Memory B cell (primary cell): ENCODE results near the gene LAMA4.

Experiments used
- ATAC-seq: fragments of 150-1000 bp; cut with Tn5 transposase; 2 replicates; pipeline ENCODE4 v1.10.0; 2021; ENCODE audit warnings: low read depth, mild to moderate bottlenecking, moderate library complexity
- DNase-seq, 2 donors: peaks; one replicate each; pipeline ENCODE4 v3.0.0; 2022; ENCODE audit warnings: low spot score in 2 of 2
- H3K27ac Mint-ChIP-seq: one replicate; pipeline ENCODE4 v1.8.0; 2022; ENCODE audit warnings: mild to moderate bottlenecking, moderate library complexity, mixed read lengths
- H3K27me3 Mint-ChIP-seq: one replicate; pipeline ENCODE4 v1.8.0; 2022; ENCODE audit warnings: mixed read lengths
- H3K36me3 Mint-ChIP-seq: one replicate; pipeline ENCODE4 v1.8.0; 2022; ENCODE audit warnings: mild to moderate bottlenecking, mixed read lengths
- H3K4me1 Mint-ChIP-seq: one replicate; pipeline ENCODE4 v1.8.0; 2022; ENCODE audit warnings: mixed read lengths
- H3K4me3 Mint-ChIP-seq: one replicate; pipeline ENCODE4 v1.8.0; 2022; ENCODE audit warnings: mild to moderate bottlenecking, moderate library complexity, mixed read lengths
- H3K9me3 Mint-ChIP-seq: one replicate; pipeline ENCODE4 v1.8.0; 2022; ENCODE audit warnings: mixed read lengths

Gene LAMA4

DNA sequence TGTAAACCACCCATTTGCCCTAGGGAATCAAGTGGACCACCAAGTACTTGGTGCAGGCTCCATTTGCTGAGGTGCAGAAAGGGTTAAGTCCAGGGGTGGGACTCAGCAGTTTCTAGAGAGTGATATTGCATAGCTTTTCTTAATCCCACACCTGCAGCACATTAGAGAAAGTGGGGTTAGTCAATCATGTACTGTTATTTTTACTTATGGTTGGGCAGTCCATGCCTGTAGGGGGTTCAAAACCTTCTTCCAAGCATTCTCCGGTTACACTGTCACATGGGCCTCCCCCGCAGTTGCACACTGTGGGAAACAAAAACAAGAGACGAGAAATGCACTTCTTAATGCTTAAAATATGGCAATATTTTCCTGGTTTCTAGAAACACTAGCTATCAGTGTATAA, 65.5 kb downstream of the LAMA4 start:
- Mint-ChIP-seq H3K27me3 (peaks cover 13% of the 10 kb centered on the region), H3K27ac (no peak overlapping the region), H3K4me1 (peaks cover 2% of the 10 kb centered on the region), H3K36me3 (no peaks in the 10 kb centered on the region), H3K9me3 (no peaks in the 10 kb centered on the region), H3K4me3 (no peak overlapping the region)
- DNase-seq (no peak), ATAC-seq (no peak)

- no peak overlapping the region for H3K4me3 Mint-ChIP-seq
- ATAC-seq: no peak
Observed at GRCh38 chr6:112187736-112188135, 66.6 kb downstream of the LAMA4 start.

DNA sequence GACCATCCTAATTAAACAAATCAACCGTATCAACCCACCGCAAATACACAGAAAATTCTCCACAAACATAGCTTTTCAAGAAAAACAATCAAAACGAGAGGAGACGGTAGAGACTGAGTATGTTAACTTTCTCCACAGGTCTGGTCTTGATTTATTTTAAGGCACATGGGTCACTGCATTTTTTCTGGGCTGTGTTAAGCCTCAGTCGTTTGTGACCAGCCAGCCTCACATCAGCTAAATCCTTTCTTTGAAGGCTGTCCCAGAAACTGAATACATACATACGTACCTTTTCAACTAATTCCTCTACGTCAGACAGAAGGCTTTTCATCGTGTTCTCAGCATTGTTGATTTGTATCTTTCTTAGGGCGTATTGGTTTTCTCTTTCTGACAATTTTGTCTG, 69.4 kb downstream of the LAMA4 start:
- ATAC-seq (no peak), DNase-seq (no peak)
- Mint-ChIP-seq H3K27me3 (peaks cover 11% of the 10 kb centered on the region), H3K9me3 (no peaks in the 10 kb centered on the region), H3K36me3 (no peaks in the 10 kb centered on the region), H3K4me3 (no peak overlapping the region), H3K4me1 (peaks cover 2% of the 10 kb centered on the region), H3K27ac (no peak overlapping the region)

More at GRCh38 chr6:112187736-112188135, 66.6 kb downstream of the LAMA4 start:
- peaks cover 2% of the 10 kb centered on the region for H3K4me1 Mint-ChIP-seq
- H3K36me3 Mint-ChIP-seq: no peaks in the 10 kb centered on the region
- H3K9me3 Mint-ChIP-seq: no peaks in the 10 kb centered on the region
- no peak for DNase-seq
- no peak overlapping the region for H3K27ac Mint-ChIP-seq
- H3K27me3 Mint-ChIP-seq: peaks cover 10% of the 10 kb centered on the region

- ATAC-seq: no peak
- no peaks in the 10 kb centered on the region for H3K9me3 Mint-ChIP-seq
- H3K36me3 Mint-ChIP-seq: no peaks in the 10 kb centered on the region
- H3K27me3 Mint-ChIP-seq: peaks cover 16% of the 10 kb centered on the region
- no peak overlapping the region for H3K4me3 Mint-ChIP-seq
- no peak for DNase-seq
- H3K27ac Mint-ChIP-seq: no peak overlapping the region
- peaks cover 2% of the 10 kb centered on the region for H3K4me1 Mint-ChIP-seq
Observed at GRCh38 chr6:112183271-112183671, 71.1 kb downstream of the LAMA4 start.

DNA sequence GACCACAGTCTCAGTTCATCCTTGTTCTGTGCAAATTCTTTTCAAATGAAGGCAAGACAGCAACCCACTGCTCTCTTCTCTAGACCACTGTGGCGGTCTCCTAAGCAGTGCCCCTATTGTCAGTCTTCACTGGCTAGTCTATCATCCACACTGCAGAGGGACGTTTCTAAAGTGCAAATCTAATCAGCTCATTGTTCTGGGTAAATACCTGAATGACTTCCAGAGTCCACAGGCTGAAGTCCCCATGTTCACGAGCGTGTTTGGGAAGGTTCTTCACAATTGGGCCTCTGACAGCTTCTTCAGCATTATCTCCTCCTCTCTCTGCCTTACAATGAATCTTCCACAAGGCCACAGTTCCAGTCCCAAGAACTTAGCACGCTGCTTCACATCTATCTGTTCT, 73.2 kb downstream of the LAMA4 start:
- Mint-ChIP-seq H3K27me3 (peaks cover 8% of the 10 kb centered on the region), H3K9me3 (no peaks in the 10 kb centered on the region), H3K4me1 (no peaks in the 10 kb centered on the region), H3K4me3 (no peak overlapping the region), H3K27ac (no peak overlapping the region), H3K36me3 (no peaks in the 10 kb centered on the region)
- ATAC-seq (no peak), DNase-seq (no peak)

DNA sequence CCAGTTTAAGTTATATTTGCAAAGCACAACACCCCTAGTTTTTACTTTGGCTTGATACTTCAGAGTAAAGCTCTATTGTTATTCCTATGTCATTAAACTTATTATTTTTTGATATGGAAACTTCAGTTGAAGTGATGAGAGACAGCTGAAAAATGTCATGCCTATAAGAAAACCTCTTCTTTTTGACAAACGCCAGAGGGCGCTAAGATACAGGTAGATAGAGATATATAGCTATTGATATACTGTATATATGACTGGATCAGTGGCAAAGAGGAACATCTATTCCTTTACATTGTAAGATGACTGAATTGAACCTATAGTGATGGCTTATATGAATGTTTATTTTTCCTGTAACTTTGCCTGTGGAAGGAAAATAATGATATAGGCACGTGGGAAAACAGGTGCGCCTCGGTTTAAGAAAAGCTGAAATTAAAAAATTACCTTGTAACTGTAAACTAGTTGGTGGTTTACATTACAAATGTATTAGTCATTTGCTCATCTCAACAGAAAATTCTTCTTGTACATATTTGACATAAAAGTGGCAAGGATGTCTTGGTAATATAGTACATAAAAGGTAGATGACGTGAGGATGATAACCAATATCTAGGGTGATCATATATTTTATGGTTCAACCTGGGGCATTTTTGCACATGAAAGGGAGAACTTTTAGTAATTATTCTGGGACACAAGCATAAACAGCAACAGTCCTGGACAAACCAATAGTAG, 74.1 kb downstream of the LAMA4 start:
- H3K9me3 Mint-ChIP-seq: no peaks in the 10 kb centered on the region
- ATAC-seq: peak; percentile 71

GRCh38 chr6:112179631-112180030, 74.7 kb downstream of the LAMA4 start:
- Mint-ChIP-seq H3K27ac (no peak overlapping the region), H3K4me3 (no peak overlapping the region), H3K27me3 (peaks cover 6% of the 10 kb centered on the region), H3K9me3 (no peaks in the 10 kb centered on the region), H3K36me3 (no peaks in the 10 kb centered on the region), H3K4me1 (no peaks in the 10 kb centered on the region)
- DNase-seq: no peak
- no peak for ATAC-seq

More for the DNA sequence above, 74.1 kb downstream of the LAMA4 start:
- H3K4me3 Mint-ChIP-seq: no peak overlapping the region
- DNase-seq: peak; percentile 37 to 57
- H3K27me3 Mint-ChIP-seq: peaks cover 8% of the 10 kb centered on the region
- no peaks in the 10 kb centered on the region for H3K36me3 Mint-ChIP-seq
- no peaks in the 10 kb centered on the region for H3K4me1 Mint-ChIP-seq
- no peak overlapping the region for H3K27ac Mint-ChIP-seq

GRCh38 chr6:112178846-112179245, 75.5 kb downstream of the LAMA4 start:
- Mint-ChIP-seq H3K4me1 (no peaks in the 10 kb centered on the region), H3K4me3 (no peak overlapping the region), H3K36me3 (no peaks in the 10 kb centered on the region), H3K9me3 (no peaks in the 10 kb centered on the region), H3K27ac (no peak overlapping the region), H3K27me3 (peaks cover 6% of the 10 kb centered on the region)
- DNase-seq: no peak
- no peak for ATAC-seq

GRCh38 chr6:112177092-112177491, 77.3 kb downstream of the LAMA4 start:
- no peak overlapping the region for H3K27ac Mint-ChIP-seq
- H3K4me3 Mint-ChIP-seq: no peak overlapping the region
- H3K9me3 Mint-ChIP-seq: no peaks in the 10 kb centered on the region
- no peaks in the 10 kb centered on the region for H3K36me3 Mint-ChIP-seq
- DNase-seq (no peak), ATAC-seq (no peak)
- H3K4me1 Mint-ChIP-seq: no peaks in the 10 kb centered on the region
- H3K27me3 Mint-ChIP-seq: peaks cover 5% of the 10 kb centered on the region

DNA sequence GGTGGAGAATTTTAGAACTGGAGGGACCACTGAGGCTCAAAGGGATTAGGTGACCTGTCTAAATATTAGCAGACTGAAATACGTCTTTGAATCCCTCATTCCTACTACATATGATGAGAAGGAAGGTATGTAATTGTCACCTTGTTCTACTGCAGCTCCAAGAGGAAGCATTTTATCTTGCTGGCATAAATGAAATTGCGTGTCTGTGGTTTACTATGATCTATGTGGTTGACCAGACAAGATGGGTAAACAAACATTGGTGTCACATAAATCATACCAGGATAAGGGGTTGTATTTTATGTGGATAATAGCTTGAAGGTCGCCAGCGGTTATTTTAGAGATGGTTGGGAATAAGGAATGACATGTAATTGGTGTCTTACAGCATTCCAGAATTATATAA, 78.2 kb downstream of the LAMA4 start:
- DNase-seq (no peak), ATAC-seq (no peak)
- Mint-ChIP-seq H3K27ac (no peak overlapping the region), H3K9me3 (no peaks in the 10 kb centered on the region), H3K4me1 (no peaks in the 10 kb centered on the region), H3K27me3 (peaks cover 7% of the 10 kb centered on the region), H3K36me3 (no peaks in the 10 kb centered on the region), H3K4me3 (no peak overlapping the region)

DNA sequence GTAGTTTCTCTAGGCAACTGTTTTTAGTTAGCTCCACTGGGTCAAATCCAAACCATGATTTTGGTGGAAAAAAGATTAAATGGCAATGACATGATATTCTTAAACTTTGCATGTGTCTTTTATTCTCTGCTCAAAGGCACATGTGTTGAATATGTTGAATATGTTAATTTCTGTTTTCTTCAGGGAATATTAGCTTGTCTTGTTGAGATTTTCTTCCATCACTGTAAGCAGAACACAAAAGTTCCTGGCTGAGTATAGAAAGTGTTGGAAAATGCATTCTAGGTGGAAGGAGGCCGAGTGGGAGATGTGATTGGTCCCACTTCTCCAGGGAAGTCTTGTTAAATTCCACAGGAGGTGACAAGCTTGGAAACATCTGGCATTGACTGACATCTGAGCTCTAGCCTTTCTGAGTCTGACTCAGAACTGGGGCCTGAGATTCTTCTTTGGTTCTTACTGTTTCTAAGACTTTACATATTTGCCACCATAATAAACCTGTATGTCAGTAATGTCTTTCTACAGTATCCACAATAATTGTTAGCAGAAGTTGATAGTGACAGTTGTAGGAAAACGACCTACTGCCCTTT, 81.1 kb downstream of the LAMA4 start:
- Mint-ChIP-seq H3K4me3 (no peak overlapping the region), H3K4me1 (no peaks in the 10 kb centered on the region), H3K27me3 (peaks cover 9% of the 10 kb centered on the region), H3K36me3 (no peaks in the 10 kb centered on the region), H3K27ac (no peak overlapping the region), H3K9me3 (no peaks in the 10 kb centered on the region)
- no peak for ATAC-seq
- no peak for DNase-seq

DNA sequence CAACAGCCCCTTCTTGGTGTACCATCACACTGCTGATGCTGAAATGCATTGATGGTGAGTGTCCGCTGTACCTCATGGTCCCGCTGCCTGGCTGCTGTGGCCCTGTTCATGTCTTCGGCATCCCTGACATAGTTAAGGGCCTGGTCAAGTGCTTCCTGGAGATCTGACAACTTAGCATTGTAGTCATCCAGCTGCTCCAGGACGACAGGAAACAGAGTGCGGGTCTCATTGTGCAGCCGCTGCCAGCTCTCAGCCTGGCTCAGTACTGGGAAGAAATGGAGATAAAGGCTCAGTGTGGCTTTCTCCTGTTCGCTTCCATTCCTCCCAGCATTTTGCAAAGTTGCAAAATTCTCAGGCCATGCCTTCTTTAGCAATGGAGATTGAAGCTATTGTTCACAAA, 81.8 kb downstream of the LAMA4 start:
- DNase-seq (no peak), ATAC-seq (no peak)
- no peaks in the 10 kb centered on the region for H3K36me3 Mint-ChIP-seq
- H3K4me1 Mint-ChIP-seq: no peaks in the 10 kb centered on the region
- H3K27me3 Mint-ChIP-seq: peaks cover 8% of the 10 kb centered on the region
- H3K27ac Mint-ChIP-seq: no peak overlapping the region
- no peaks in the 10 kb centered on the region for H3K9me3 Mint-ChIP-seq
- H3K4me3 Mint-ChIP-seq: no peak overlapping the region

DNA sequence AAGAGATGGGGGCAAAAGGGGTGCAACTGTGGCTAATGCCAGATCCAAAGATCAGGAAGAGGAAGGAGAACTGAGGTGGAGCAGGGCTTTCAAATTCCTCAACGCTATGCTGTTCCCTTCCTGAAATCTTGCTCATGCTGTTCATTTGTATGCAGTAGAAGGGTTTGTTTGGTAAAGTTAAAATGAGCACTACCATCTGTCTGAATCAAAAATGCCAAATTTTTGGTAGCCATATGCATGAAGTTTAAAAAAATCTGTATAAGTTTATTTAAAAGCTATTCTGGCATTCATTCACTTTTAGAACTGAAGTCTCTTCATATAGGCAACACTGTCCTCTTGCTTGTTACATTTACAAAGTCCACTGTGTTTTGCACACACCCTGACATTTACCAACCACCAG, 84.8 kb downstream of the LAMA4 start:
- no peaks in the 10 kb centered on the region for H3K4me1 Mint-ChIP-seq
- H3K27ac Mint-ChIP-seq: no peak overlapping the region
- no peak overlapping the region for H3K4me3 Mint-ChIP-seq
- ATAC-seq (no peak), DNase-seq (no peak)
- H3K36me3 Mint-ChIP-seq: no peaks in the 10 kb centered on the region
- peaks cover 8% of the 10 kb centered on the region for H3K27me3 Mint-ChIP-seq
- no peaks in the 10 kb centered on the region for H3K9me3 Mint-ChIP-seq

DNA sequence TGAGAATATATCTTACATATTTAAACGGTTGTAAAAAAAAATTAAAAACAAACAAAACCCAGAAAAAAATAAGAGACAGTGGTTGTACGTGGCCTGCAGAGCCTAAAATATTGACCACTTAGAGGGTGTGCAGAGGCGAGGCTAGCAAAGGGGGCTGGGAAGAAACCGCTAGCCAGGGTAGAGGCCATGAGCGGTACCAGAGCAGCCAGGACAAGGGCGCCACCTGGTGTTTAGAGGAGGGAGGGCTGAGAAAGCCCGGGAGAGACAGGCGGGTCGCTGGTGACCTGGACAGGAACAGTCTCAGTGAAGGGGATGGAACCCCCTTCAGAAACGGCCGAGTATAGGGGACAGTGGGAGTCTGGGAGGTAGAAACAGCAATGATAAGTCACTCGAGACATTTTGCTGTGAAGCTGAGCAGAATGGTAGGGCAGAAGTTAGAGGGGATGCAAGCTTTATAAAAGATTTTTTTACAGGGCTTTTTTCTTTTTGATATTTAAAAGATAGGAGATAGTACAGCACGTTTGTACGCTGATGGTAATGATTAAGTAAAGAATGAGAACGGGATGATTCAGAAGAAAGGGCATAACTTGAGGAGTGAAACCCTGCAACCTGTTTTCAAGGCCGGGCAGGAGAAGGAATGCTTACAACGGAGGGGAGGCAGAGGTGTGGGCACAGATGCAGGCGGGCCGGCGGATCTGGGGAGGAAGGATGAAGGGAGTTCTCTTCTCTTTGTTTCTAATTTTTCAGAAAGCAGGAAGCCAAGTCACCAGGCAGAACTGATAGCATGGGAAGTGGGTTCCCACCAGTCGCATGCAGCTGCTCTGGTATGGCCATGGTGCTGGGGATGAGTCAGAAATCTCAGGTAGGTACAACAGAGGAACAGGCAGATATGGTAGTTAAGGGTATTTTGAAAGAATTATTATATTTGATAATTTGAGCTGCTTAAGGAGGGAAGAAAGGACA, 90.8 kb downstream of the LAMA4 start:
- H3K27ac Mint-ChIP-seq: no peak overlapping the region
- no peaks in the 10 kb centered on the region for H3K9me3 Mint-ChIP-seq
- H3K4me3 Mint-ChIP-seq: no peak overlapping the region
- ATAC-seq (peak; percentile 94), DNase-seq (peak; percentile 69 to 78)
- H3K27me3 Mint-ChIP-seq: peaks cover 20% of the 10 kb centered on the region
- peaks cover 9% of the 10 kb centered on the region for H3K4me1 Mint-ChIP-seq
- no peaks in the 10 kb centered on the region for H3K36me3 Mint-ChIP-seq
